Keratinocyte (primary cell): ENCODE results near the gene SFMBT2. TPM values are rescaled to one million over a fixed set of nuclear protein-coding genes. Genes with fewer than 3 reads are reported as not detected.

Source experiments
- DNase-seq: peaks from one replicate; pipeline ENCODE4 v3.0.0-alpha.2; 2011; ENCODE audit warnings: low read depth, missing footprints, low spot score
- FAIRE-seq: peaks from 2 replicates; lab custom pipeline; 2011; peaks lifted over from hg19 to GRCh38; lab: Jason Lieb, UNC
- H2AFZ ChIP-seq: 2 replicates; pipeline ENCODE4 v1.6.0; 2012; ENCODE audit warnings: low read length, control low read depth, inconsistent platforms; ENCODE audit not compliant: control insufficient read depth
- H3K27ac ChIP-seq: 2 replicates; pipeline ENCODE4 v1.5.1; 2011; ENCODE audit warnings: low read length; ENCODE audit not compliant: control insufficient read depth, insufficient read depth
- H3K27me3 ChIP-seq: 3 replicates; pipeline ENCODE4 v1.6.0; 2011; ENCODE audit warnings: low read length; ENCODE audit not compliant: control insufficient read depth, insufficient read depth; ENCODE audit errors: extremely low read depth
- H3K36me3 ChIP-seq, 2 experiments: 2 replicates in 1 of 2; 3 replicates in 1 of 2; pipeline ENCODE4 v1.5.1; 2011; ENCODE audit warnings: low read length in 2 of 2, mild to moderate bottlenecking in 1 of 2; ENCODE audit not compliant: control insufficient read depth in 2 of 2, insufficient read depth in 2 of 2; ENCODE audit errors: extremely low read depth in 1 of 2
- H3K4me1 ChIP-seq: 3 replicates; pipeline ENCODE4 v1.5.1; 2011; ENCODE audit warnings: low read length; ENCODE audit not compliant: control insufficient read depth, insufficient read depth; ENCODE audit errors: extremely low read depth
- H3K4me2 ChIP-seq: 3 replicates; pipeline ENCODE4 v1.6.0; 2011; ENCODE audit warnings: low read depth, low read length; ENCODE audit not compliant: control insufficient read depth, insufficient read depth; ENCODE audit errors: extremely low read depth
- H3K4me3 ChIP-seq, 3 experiments: fragments of 200-600 bp in 1 of 3; sonication (generic) in 1 of 3; 2 replicates in 2 of 3; 3 replicates in 1 of 3; pipeline ENCODE4 v1.5.1; 2011 to 2016; ENCODE audit warnings: low read length in 3 of 3, mild to moderate bottlenecking in 3 of 3, control low read depth in 2 of 3, inconsistent platforms in 1 of 3, low read depth in 1 of 3, mixed read lengths in 1 of 3, mixed run types in 1 of 3, moderate library complexity in 1 of 3; ENCODE audit not compliant: control insufficient read depth in 2 of 3, insufficient read depth in 2 of 3; ENCODE audit errors: extremely low read depth in 1 of 3
- H3K79me2 ChIP-seq: 2 replicates; pipeline ENCODE4 v1.6.0; 2012; ENCODE audit warnings: low read length; ENCODE audit not compliant: control insufficient read depth, insufficient read depth
- H3K9ac ChIP-seq: 3 replicates; pipeline ENCODE4 v1.6.0; 2011; ENCODE audit warnings: low read length; ENCODE audit not compliant: control insufficient read depth, insufficient read depth; ENCODE audit errors: extremely low read depth
- H3K9me1 ChIP-seq: 3 replicates; pipeline ENCODE4 v1.6.0; 2011; ENCODE audit warnings: low read length; ENCODE audit not compliant: control insufficient read depth, insufficient read depth; ENCODE audit errors: extremely low read depth
- H3K9me3 ChIP-seq: 2 replicates; pipeline ENCODE4 v1.5.1; 2012; ENCODE audit warnings: low read depth, low read length; ENCODE audit not compliant: control insufficient read depth
- H4K20me1 ChIP-seq: 3 replicates; pipeline ENCODE4 v1.6.0; 2011; ENCODE audit warnings: low read length; ENCODE audit not compliant: control insufficient read depth, insufficient read depth; ENCODE audit errors: extremely low read depth
- CTCF ChIP-seq, 3 experiments: IDR thresholded peaks in 1 of 3; conservative IDR thresholded peaks in 1 of 3; optimal IDR thresholded peaks in 1 of 3; 2 replicates in 2 of 3; 3 replicates in 1 of 3; pipeline versions ENCODE3 to v1.5.1; 2011; ENCODE audit warnings: low read length in 3 of 3, mild to moderate bottlenecking in 3 of 3, moderate library complexity in 2 of 3, control low read depth in 1 of 3, inconsistent platforms in 1 of 3; ENCODE audit not compliant: insufficient read depth in 2 of 3; ENCODE audit errors: extremely low read depth in 1 of 3
- EZH2 ChIP-seq: IDR thresholded peaks from one replicate; pipeline ENCODE4 v1.6.1; 2012; ENCODE audit warnings: inconsistent platforms, mild to moderate bottlenecking, low read length, moderate library complexity
- dilution Hi-C: fragments of 300-500 bp; cut with MboI; formaldehyde crosslinking; loops from one replicate; pipeline ENCODE4 v1.7.0; 2020; ENCODE audit warnings: low sequenced_read_pairs; ENCODE audit not compliant: extremely low pct_ligation_motif_present
- polyA plus RNA-seq, 5 experiments: library from polyadenylated mRNA; depleted of rRNA in 3 of 5; stranded (reverse) in 3 of 5; stranded (forward) in 1 of 5; unstranded in 1 of 5; fragments of >200 nt; gene quantifications; 1 replicate in 1 of 5; 2 replicates in 3 of 5; 3 replicates in 1 of 5; pipeline versions ENCODE4 v1.2.1 to v1.2.3, GENCODE V29; 2011 to 2012; ENCODE audit warnings: missing spikeins in 2 of 5, low read depth in 1 of 5, low replicate concordance in 1 of 5

Gene SFMBT2
- polyA plus RNA-seq, 1 donor (not counting 4 experiments of a cell fraction or from before 2014, with no cell fraction given), result 0.71 TPM

GRCh38 chr10:7337431-7338171, 73.2 kb downstream of the SFMBT2 start:
- no peaks in the 10 kb centered on the region for H3K36me3 ChIP-seq
- dilution Hi-C loops, result no loop called here
- H2AFZ ChIP-seq, result no peak overlapping the region
- H4K20me1 ChIP-seq, result no peaks in the 10 kb centered on the region
- FAIRE-seq (no peak), DNase-seq (no peak)
- no peak overlapping the region for H3K4me2 ChIP-seq
- H3K27ac ChIP-seq, result no peak overlapping the region
- no peak overlapping the region for H3K9ac ChIP-seq
- TF ChIP-seq EZH2, result no peak
- TF ChIP-seq CTCF (optimal IDR thresholded peaks at IDR 0.05 in 1 of 3, IDR thresholded peaks at IDR 0.05 in 1 of 3, conservative IDR thresholded peaks at IDR 0.05 in 1 of 3; ENCODE audit: extremely low read depth in 1 of 3, insufficient read depth in 2 of 3, low read length in 3 of 3), result no peak
- no peaks in the 10 kb centered on the region for H3K4me1 ChIP-seq
- H3K9me3 ChIP-seq, result no peaks in the 10 kb centered on the region
- no peaks in the 10 kb centered on the region for H3K27me3 ChIP-seq
- no peak overlapping the region for H3K4me3 ChIP-seq
- H3K9me1 ChIP-seq, result no peaks in the 10 kb centered on the region
- H3K79me2 ChIP-seq, result no peaks in the 10 kb centered on the region

- TF ChIP-seq CTCF (optimal IDR thresholded peaks at IDR 0.05 in 1 of 3, IDR thresholded peaks at IDR 0.05 in 1 of 3, conservative IDR thresholded peaks at IDR 0.05 in 1 of 3; ENCODE audit: extremely low read depth in 1 of 3, insufficient read depth in 2 of 3, low read length in 3 of 3) (no peak), EZH2 (no peak)
- no peaks in the 10 kb centered on the region for H3K9me3 ChIP-seq
- no peaks in the 10 kb centered on the region for H3K9me1 ChIP-seq
- no peak overlapping the region for H3K4me3 ChIP-seq
- H3K36me3 ChIP-seq, result no peaks in the 10 kb centered on the region
- no peaks in the 10 kb centered on the region for H3K4me1 ChIP-seq
- H3K9ac ChIP-seq, result no peak overlapping the region
- FAIRE-seq (no peak), DNase-seq (no peak)
- H3K79me2 ChIP-seq, result no peaks in the 10 kb centered on the region
- no peaks in the 10 kb centered on the region for H3K27me3 ChIP-seq
- no peak overlapping the region for H3K4me2 ChIP-seq
- H4K20me1 ChIP-seq, result no peaks in the 10 kb centered on the region
- H2AFZ ChIP-seq, result no peak overlapping the region
- no peak overlapping the region for H3K27ac ChIP-seq
- dilution Hi-C loops, result no loop called here
These were observed 74.9 kb downstream of the SFMBT2 start for GRCh38 chr10:7335977-7336376.
